Measurements from ENCODE around the gene FXYD6.

FXYD6 gene

GRCh38 chr11:117910941-117911655 is 34.6 kb upstream of the FXYD6 start:
- DNase-seq (ENCODE audit: low read depth, low spot score): no peak

- DNase-seq (ENCODE audit: low read depth, low spot score): no peak
Observed at GRCh38 chr11:117910525-117910924, 34.1 kb upstream of the FXYD6 start.

GRCh38 chr11:117909611-117910382 is 33.3 kb upstream of the FXYD6 start:
- no peak for DNase-seq (ENCODE audit: low read depth, low spot score)

- DNase-seq (ENCODE audit: low read depth, low spot score): no peak
Observed at GRCh38 chr11:117908959-117909610, 32.6 kb upstream of the FXYD6 start.

GRCh38 chr11:117908109-117908895 is 31.8 kb upstream of the FXYD6 start:
- no peak for DNase-seq (ENCODE audit: low read depth, low spot score)

- DNase-seq (ENCODE audit: low read depth, low spot score): peak; percentile 96
Observed at GRCh38 chr11:117907276-117908108, 31.0 kb upstream of the FXYD6 start.

GRCh38 chr11:117906710-117907109 is 30.3 kb upstream of the FXYD6 start:
- no peak for DNase-seq (ENCODE audit: low read depth, low spot score)

- DNase-seq (ENCODE audit: low read depth, low spot score): no peak
Observed at GRCh38 chr11:117906126-117906525, 29.7 kb upstream of the FXYD6 start.

GRCh38 chr11:117905524-117905923 is 29.1 kb upstream of the FXYD6 start:
- no peak for DNase-seq (ENCODE audit: low read depth, low spot score)

GRCh38 chr11:117903505-117904382 is 27.3 kb upstream of the FXYD6 start:
- DNase-seq (ENCODE audit: low read depth, low spot score): no peak

GRCh38 chr11:117902001-117902845 is 25.8 kb upstream of the FXYD6 start:
- DNase-seq (ENCODE audit: low read depth, low spot score): no peak

GRCh38 chr11:117901601-117902000 is 25.1 kb upstream of the FXYD6 start:
- no peak for DNase-seq (ENCODE audit: low read depth, low spot score)

GRCh38 chr11:117900720-117901440 is 24.4 kb upstream of the FXYD6 start:
- DNase-seq (ENCODE audit: low read depth, low spot score): no peak

GRCh38 chr11:117900121-117900648 is 23.7 kb upstream of the FXYD6 start:
- DNase-seq (ENCODE audit: low read depth, low spot score): no peak

- no peak for DNase-seq (ENCODE audit: low read depth, low spot score)
Observed at GRCh38 chr11:117898059-117898458, 21.6 kb upstream of the FXYD6 start.

GRCh38 chr11:117892651-117893050 is 16.2 kb upstream of the FXYD6 start:
- no peak for DNase-seq (ENCODE audit: low read depth, low spot score)

- no peak for DNase-seq (ENCODE audit: low read depth, low spot score)
Observed at GRCh38 chr11:117891362-117891761, 14.9 kb upstream of the FXYD6 start.

- no peak for DNase-seq (ENCODE audit: low read depth, low spot score)
Observed at GRCh38 chr11:117888139-117888566, 11.7 kb upstream of the FXYD6 start.
